H1 (cell line): ENCODE results near the gene ALG2. TPM values are rescaled to one million over a fixed set of nuclear protein-coding genes. Genes with fewer than 3 reads are reported as not detected.

Experiments
- BCL11A ChIP-seq, 2 experiments: IDR thresholded peaks; one replicate each; pipeline ENCODE4 v1.6.1; 2011; ENCODE audit warnings: low read depth in 2 of 2, low read length in 2 of 2, mild to moderate bottlenecking in 2 of 2
- JUND ChIP-seq: IDR thresholded peaks from 2 replicates; pipeline ENCODE4 v1.6.1; 2011; ENCODE audit warnings: mild to moderate bottlenecking, improper control_type of control experiment, low read length
- PHF8 ChIP-seq: fragments of 200-600 bp; sonication (generic); conservative IDR thresholded peaks from 2 replicates; pipeline ENCODE4 v1.7.1; 2012; ENCODE audit warnings: low read depth, mild to moderate bottlenecking, inconsistent platforms, low read length, moderate library complexity
- RAD21 ChIP-seq, 2 experiments: IDR thresholded peaks in 1 of 2; conservative IDR thresholded peaks in 1 of 2; 2 replicates each; pipeline ENCODE4 v1.6.1; 2011; ENCODE audit warnings: low read depth in 2 of 2, low read length in 2 of 2, improper control_type of control experiment in 1 of 2, inconsistent platforms in 1 of 2, mild to moderate bottlenecking in 1 of 2, moderate library complexity in 1 of 2
- RBBP5 ChIP-seq: IDR thresholded peaks from 2 replicates; pipeline ENCODE4 v1.7.1; 2012; ENCODE audit warnings: low read depth, mild to moderate bottlenecking, inconsistent platforms, low read length, moderate library complexity, borderline replicate concordance
- SAP30 ChIP-seq: fragments of 300-600 bp; sonication (generic); IDR thresholded peaks from 2 replicates; pipeline ENCODE4 v1.7.1; 2012; ENCODE audit warnings: low read length, moderate library complexity, mild to moderate bottlenecking, inconsistent platforms; ENCODE audit not compliant: insufficient read depth, insufficient replicate concordance
- SIN3A ChIP-seq, 2 experiments: IDR thresholded peaks in 1 of 2; conservative IDR thresholded peaks in 1 of 2; 2 replicates each; pipeline ENCODE4 v1.6.1; 2011 to 2012; ENCODE audit warnings: low read length in 2 of 2, improper control_type of control experiment in 1 of 2, low read depth in 1 of 2, mild to moderate bottlenecking in 1 of 2
- SP4 ChIP-seq: IDR thresholded peaks from 2 replicates; pipeline ENCODE4 v1.6.1; 2012; ENCODE audit warnings: low read length, inconsistent platforms
- SUZ12 ChIP-seq: fragments of 200-600 bp; sonication (generic); IDR thresholded peaks from 2 replicates; pipeline ENCODE4 v1.6.1; 2012; ENCODE audit warnings: mild to moderate bottlenecking, inconsistent platforms, low read length, moderate library complexity, mixed read lengths
- TBP ChIP-seq: IDR thresholded peaks from 2 replicates; pipeline ENCODE4 v1.6.1; 2011; ENCODE audit warnings: low read depth, low read length, improper control_type of control experiment
- TEAD4 ChIP-seq: IDR thresholded peaks from 2 replicates; pipeline ENCODE4 v1.6.1; 2012; ENCODE audit warnings: low read depth, low read length, inconsistent platforms, mixed read lengths
- YY1 ChIP-seq: IDR thresholded peaks from 2 replicates; pipeline ENCODE4 v1.6.1; 2011; ENCODE audit warnings: low read depth, mild to moderate bottlenecking, low read length
- polyA plus RNA-seq, 7 experiments: library from polyadenylated mRNA; depleted of rRNA in 3 of 7; stranded (reverse) in 5 of 7; unstranded in 2 of 7; fragments of >200 nt in 5 of 7; fragments of 200-250 nt in 2 of 7; gene quantifications; 1 replicate in 5 of 7; 2 replicates in 1 of 7; 4 replicates in 1 of 7; pipeline versions ENCODE4 v1.2.1 to v1.2.3, GENCODE V29; 2011 to 2013; ENCODE audit warnings: missing spikeins in 2 of 7, mixed read lengths in 2 of 7
- total RNA-seq: library from RNA; stranded (reverse); fragmentation: NEBNext Ultra II Directional; extraction: Animal tissue kit (Norgen Biotek cat#: 25700); gene quantifications from 2 replicates; pipeline ENCODE4 v1.2.1, GENCODE V29; 2021

ALG2 gene
- total and polyA plus RNA-seq, 2 of the 8 experiments (the other 6 are each of a cell fraction or from before 2014, with no cell fraction given), result 27.1 to 30.7 TPM

GRCh38 chr9:99264070-99264680 is 42.4 kb upstream of the ALG2 start (continued):
- no peak for TF ChIP-seq SAP30
- no peak for TF ChIP-seq PHF8
- TF ChIP-seq BCL11A (IDR thresholded peaks at IDR 0.05; ENCODE audit: low read depth in 2 of 2, low read length in 2 of 2), result no peak
- no peak for TF ChIP-seq JUND
- peak; percentile 60 to 68 for TF ChIP-seq RAD21 (IDR thresholded peaks at IDR 0.05 in 1 of 2, conservative IDR thresholded peaks at IDR 0.05 in 1 of 2; ENCODE audit: low read depth in 2 of 2, low read length in 2 of 2)
- no peak for TF ChIP-seq RBBP5
- no peak for TF ChIP-seq SP4
- no peak for TF ChIP-seq YY1
- no peak for TF ChIP-seq TEAD4
- no peak for TF ChIP-seq SIN3A (conservative IDR thresholded peaks at IDR 0.05 in 1 of 2, IDR thresholded peaks at IDR 0.05 in 1 of 2; ENCODE audit: low read depth in 1 of 2, low read length in 2 of 2)
- no peak for TF ChIP-seq TBP
- no peak for TF ChIP-seq SUZ12
